Esophagus squamous epithelium (tissue), 4 donors: ENCODE results near the gene UBXN2A.

Source experiments
- CTCF ChIP-seq, 6 experiments: fragments of 450-650 bp in 4 of 6; fragments of 200-600 bp in 2 of 6; sonication (generic) in 2 of 6; IDR thresholded peaks; one replicate each; pipeline ENCODE4 v1.5.1; 2016 to 2019; ENCODE audit warnings: antibody characterized with exemption in 6 of 6, mild to moderate bottlenecking in 4 of 6, moderate library complexity in 4 of 6
- POLR2A ChIP-seq, 4 donors: fragments of 450-650 bp; IDR thresholded peaks; one replicate each; pipeline ENCODE4 v1.6.1; 2017; ENCODE audit warnings: antibody characterized with exemption in 4 of 4, mild to moderate bottlenecking in 4 of 4, moderate library complexity in 3 of 4

DNA sequence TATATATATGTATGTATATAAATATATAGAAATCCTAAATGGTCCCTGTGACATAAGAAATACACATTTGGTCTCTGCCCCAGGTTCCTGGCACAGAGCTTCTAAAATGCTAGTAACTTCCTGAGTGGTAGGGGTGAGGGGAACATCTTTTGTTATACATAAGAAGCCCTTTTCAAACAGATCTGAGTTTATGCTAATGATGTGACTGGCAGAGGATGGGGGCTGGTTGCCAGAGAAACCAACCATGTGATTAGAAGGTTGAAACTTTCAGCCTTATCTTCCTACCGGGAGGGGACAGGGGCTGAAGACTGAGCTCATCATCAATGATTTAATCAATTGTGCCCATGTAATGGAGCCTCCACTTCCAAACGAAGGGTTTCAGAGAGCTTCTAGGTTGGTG, 86.0 kb downstream of the UBXN2A start:
- TF ChIP-seq CTCF (IDR thresholded peaks at IDR 0.05) (no peak), POLR2A (IDR thresholded peaks at IDR 0.05) (no peak)
